HepG2 (cell line): ENCODE measurements around the gene RERE. TPM values are rescaled to one million over a fixed set of nuclear protein-coding genes. Genes with fewer than 3 reads are reported as not detected.

Experiments
- ATAC-seq: fragments of 200-7000 bp; cut with Tn5 transposase; 3 replicates; pipeline ENCODE4 v1.9.1; 2020; ENCODE audit warnings: mild to moderate bottlenecking, moderate library complexity
- BruUV-seq: library from RNA; stranded (reverse); fragments of 400-500 nt; replicated peaks from 2 replicates; lab custom pipeline; 2021; lab: Mats Ljungman, UMichigan
- CTCF ChIA-PET: fragments of 300-600 bp; formaldehyde crosslinking; extraction: SDS; loops from one replicate; lab custom pipeline; 2021; ENCODE audit warnings: low total read pairs, inconsistent platforms, low intra/inter-chr PET ratio; lab: Yijun Ruan, JAX
- POLR2A ChIA-PET: fragments of 350-600 bp; sonication (Branson Sonifier 250); formaldehyde crosslinking; loops from one replicate; lab custom pipeline; 2020; ENCODE audit warnings: antibody characterized with exemption, inconsistent platforms; lab: Yijun Ruan, JAX
- DNase-seq: peaks from one replicate; pipeline ENCODE4 v3.0.0-alpha.2; 2015; ENCODE audit warnings: low spot score
- FAIRE-seq: peaks from 3 replicates; lab custom pipeline; 2011; peaks lifted over from hg19 to GRCh38; lab: Jason Lieb, UNC
- H2AFZ ChIP-seq: one replicate; pipeline ENCODE4 v1.6.1; 2011; ENCODE audit warnings: low read length, inconsistent platforms
- H3K27ac ChIP-seq: fragments of 300-600 bp; 3 replicates; pipeline ENCODE4 v1.8.0; 2011; ENCODE audit warnings: mixed run types, mild to moderate bottlenecking, mixed read lengths, low read length, inconsistent platforms; ENCODE audit not compliant: insufficient read depth; ENCODE audit errors: extremely low read length
- H3K27me3 ChIP-seq, 2 experiments: fragments of 200-600 bp in 1 of 2; 2 replicates in 1 of 2; 3 replicates in 1 of 2; pipeline versions ENCODE4 v1.6.0 to v1.8.0; 2011; ENCODE audit warnings: low read length in 2 of 2, mild to moderate bottlenecking in 2 of 2, moderate library complexity in 2 of 2, inconsistent platforms in 1 of 2; ENCODE audit not compliant: insufficient read depth in 2 of 2, control insufficient read depth in 1 of 2
- H3K36me3 ChIP-seq, 2 experiments: fragments of 200-600 bp in 1 of 2; replicated peaks in 1 of 2; 2 replicates in 1 of 2; 3 replicates in 1 of 2; pipeline versions ENCODE4 v1.5.1 to v1.8.0; 2011; ENCODE audit warnings: low read length in 2 of 2, inconsistent platforms in 1 of 2; ENCODE audit not compliant: insufficient read depth in 2 of 2, control insufficient read depth in 1 of 2
- H3K4me1 ChIP-seq: 2 replicates; pipeline ENCODE4 v1.5.1; 2012; ENCODE audit warnings: low read length, inconsistent platforms; ENCODE audit not compliant: insufficient read depth
- H3K4me2 ChIP-seq: 2 replicates; pipeline ENCODE4 v1.6.0; 2011; ENCODE audit warnings: low read depth, low read length, inconsistent platforms
- H3K4me3 ChIP-seq, 3 experiments: fragments of 200-600 bp in 1 of 3; sonication (generic), shearing (Covaris generic) in 1 of 3; replicated peaks in 1 of 3; 2 replicates each; pipeline ENCODE4 v1.5.1; 2011 to 2016; ENCODE audit warnings: low read length in 3 of 3, inconsistent platforms in 2 of 3, low read depth in 2 of 3, mild to moderate bottlenecking in 2 of 3, control low read depth in 1 of 3, mixed read lengths in 1 of 3; ENCODE audit not compliant: insufficient read depth in 1 of 3
- H3K79me2 ChIP-seq: one replicate; pipeline ENCODE4 v1.6.1; 2011; ENCODE audit warnings: low read length, inconsistent platforms; ENCODE audit not compliant: insufficient read depth
- H3K9ac ChIP-seq: 2 replicates; pipeline ENCODE4 v1.6.0; 2011; ENCODE audit warnings: mild to moderate bottlenecking, low read depth, low read length, inconsistent platforms; ENCODE audit not compliant: insufficient read depth
- H3K9me3 ChIP-seq: 2 replicates; pipeline ENCODE4 v1.5.1; 2012; ENCODE audit warnings: mild to moderate bottlenecking, low read length
- H4K20me1 ChIP-seq: 2 replicates; pipeline ENCODE4 v1.6.0; 2011; ENCODE audit warnings: inconsistent platforms, mild to moderate bottlenecking, low read length, moderate library complexity; ENCODE audit not compliant: insufficient read depth
- E2F1 ChIP-seq: sonication (generic); formaldehyde crosslinking; IDR thresholded peaks from 2 replicates; pipeline ENCODE4 v1.5.0; 2020; ENCODE audit warnings: missing genetic modification reagents
- ETS1 ChIP-seq: sonication (generic); formaldehyde crosslinking; IDR thresholded peaks from 2 replicates; pipeline ENCODE4 v1.4.0; 2020; ENCODE audit warnings: missing genetic modification reagents
- HOMEZ ChIP-seq: IDR thresholded peaks from 2 replicates; pipeline ENCODE4 v1.6.1; 2016; ENCODE audit warnings: low read depth
- NFKB2 ChIP-seq: sonication (generic); formaldehyde crosslinking; IDR thresholded peaks from 2 replicates; pipeline ENCODE4 v1.4.0; 2020; ENCODE audit warnings: missing genetic modification reagents, borderline replicate concordance
- POLR2A ChIP-seq, 2 experiments: IDR thresholded peaks; 2 replicates each; pipeline ENCODE4 v1.6.1; 2011; ENCODE audit warnings: low read depth in 2 of 2, low read length in 2 of 2, mild to moderate bottlenecking in 1 of 2, moderate library complexity in 1 of 2; ENCODE audit not compliant: insufficient read depth in 1 of 2
- RCOR2 ChIP-seq: IDR thresholded peaks from 2 replicates; pipeline ENCODE4 v1.6.1; 2016; ENCODE audit warnings: missing biosample characterization, missing genetic modification reagents
- ZC3H13 ChIP-seq: sonication (generic); formaldehyde crosslinking; IDR thresholded peaks from 2 replicates; pipeline ENCODE4 v1.8.1; 2023; ENCODE audit warnings: mild to moderate bottlenecking, missing genetic modification reagents, moderate library complexity
- ZNF274 ChIP-seq: sonication (generic); formaldehyde crosslinking; IDR thresholded peaks from 2 replicates; pipeline ENCODE4 v1.5.1; 2020; ENCODE audit warnings: mild to moderate bottlenecking, missing genetic modification reagents
- ZNF724P ChIP-seq: sonication (generic); formaldehyde crosslinking; IDR thresholded peaks from 2 replicates; pipeline ENCODE4 v1.8.0; 2022; ENCODE audit warnings: missing genetic modification reagents, borderline replicate concordance
- ZNF883 ChIP-seq: sonication (generic); formaldehyde crosslinking; IDR thresholded peaks from 2 replicates; pipeline ENCODE4 v1.5.1; 2020; ENCODE audit warnings: mild to moderate bottlenecking, missing genetic modification reagents; ENCODE audit errors: not compliant biosample characterization
- ZSCAN31 ChIP-seq: sonication (generic); formaldehyde crosslinking; IDR thresholded peaks from 2 replicates; pipeline ENCODE4 v1.5.0; 2020; ENCODE audit warnings: low read depth, mild to moderate bottlenecking, missing genetic modification reagents
- WGBS: methylation state at CpG from one replicate; pipeline ENCODE4 v1.1.6; 2017; ENCODE audit warnings: low lambda C conversion rate; 5-methylcytosine and 5-hydroxymethylcytosine counted together
- in situ Hi-C: cut with HindIII; loops from 2 replicates; pipeline ENCODE4 v1.10.0; 2017; ENCODE audit warnings: low pct_unique_long_range_greater_than_20kb; ENCODE audit not compliant: extremely low pct_ligation_motif_present
- intact Hi-C: fragments of 100-400 bp; cut with micrococcal nuclease; formaldehyde crosslinking; loops from one replicate; pipeline ENCODE4 v1.10.0; 2022; ENCODE audit not compliant: unreplicated experiment
- polyA plus RNA-seq, 8 experiments: library from polyadenylated mRNA; depleted of rRNA in 3 of 8; stranded (reverse) in 7 of 8; unstranded in 1 of 8; fragments of >200 nt; fragmentation: Illumina TruSeq in 4 of 8; extraction: Trizol in 4 of 8; gene quantifications; 2 replicates each; pipeline versions ENCODE4 v1.2.1 to v1.2.3, GENCODE V29; 2011 to 2016; ENCODE audit warnings: low read depth in 4 of 8, missing spikeins in 1 of 8, mixed read lengths in 1 of 8; ENCODE audit not compliant: insufficient read depth in 1 of 8
- total RNA-seq, 5 experiments: library from RNA; depleted of rRNA; stranded (reverse); fragments of >200 nt; fragmentation: Illumina TruSeq; extraction: Trizol; gene quantifications; 2 replicates each; pipeline ENCODE4 v1.2.3, GENCODE V29; 2016; ENCODE audit warnings: low read depth in 1 of 5
- TF ChIP-seq, protein P1 (sequence below): sonication (generic); formaldehyde crosslinking; IDR thresholded peaks from 2 replicates; pipeline ENCODE4 v1.9.0; 2021; ENCODE audit warnings: missing genetic modification reagents, borderline replicate concordance
- TF ChIP-seq, protein P2 (sequence below): IDR thresholded peaks from 2 replicates; pipeline ENCODE4 v1.6.1; 2016; ENCODE audit warnings: missing genetic modification reagents, missing compliant biosample characterization

Gene RERE
- total and polyA plus RNA-seq, 2 of the 13 experiments (the other 11 are each of a cell fraction or from before 2014, with no cell fraction given), result 18.3 to 21.9 TPM

GRCh38 chr1:8495928-8496401 is 321.5 kb downstream of the RERE start:
- CTCF ChIA-PET, result no interaction called here
- Histone ChIP-seq H3K79me2 (peaks cover 4% of the 10 kb centered on the region), H3K36me3 (peaks cover 20 to 52% of the 10 kb centered on the region in 2 experiments; a peak in 4 of 5 replicates), H3K9me3 (no peaks in the 10 kb centered on the region), H3K27ac (no peak overlapping the region), H3K4me2 (no peak overlapping the region), H3K27me3 (no peaks in the 10 kb centered on the region), H3K4me3 (no peak overlapping the region)
- intact Hi-C loops, result no loop called here
- TF ChIP-seq NFKB2 (CRISPR knock-in tag), result no peak
- no peak for TF ChIP-seq ZNF724P (CRISPR knock-in tag)
- TF ChIP-seq, all 625 proteins: peak for 0
- ATAC-seq, result no peak
- Histone ChIP-seq H4K20me1 (0 out of 2 replicates have a peak, but pooled peaks cover 3% of the 10 kb centered on the region), H2AFZ (no peak overlapping the region), H3K4me1 (no peaks in the 10 kb centered on the region), H3K9ac (no peak overlapping the region)
- whole genome bisulfite sequencing, result over 99% methylated on average over 6 of the region's 6 CpGs
- FAIRE-seq, result no peak
- in situ Hi-C loops, result no loop called here
- POLR2A ChIA-PET, result no interaction called here
- no peak for DNase-seq
- no TSS peak for BruUV-seq

GRCh38 chr1:8494681-8495080 is 322.8 kb downstream of the RERE start:
- WGBS, result 96% methylated on average over 3 of the region's 3 CpGs
- no peak overlapping the region for H3K4me2 ChIP-seq
- H2AFZ ChIP-seq, result no peak overlapping the region
- CTCF ChIA-PET, result no interaction called here
- FAIRE-seq (no peak), DNase-seq (no peak), ATAC-seq (no peak)
- no peak overlapping the region for H3K27ac ChIP-seq
- POLR2A ChIA-PET, result no interaction called here
- intact Hi-C loops, result no loop called here
- H3K4me3 ChIP-seq, result no peak overlapping the region
- no peaks in the 10 kb centered on the region for H3K9me3 ChIP-seq
- BruUV-seq, result no TSS peak
- no peaks in the 10 kb centered on the region for H3K4me1 ChIP-seq
- peaks cover 4% of the 10 kb centered on the region for H3K79me2 ChIP-seq
- in situ Hi-C loops, result no loop called here
- no peaks in the 10 kb centered on the region for H3K27me3 ChIP-seq
- H3K9ac ChIP-seq, result no peak overlapping the region
- peaks cover 20 to 52% of the 10 kb centered on the region in 2 experiments; a peak in 4 of 5 replicates for H3K36me3 ChIP-seq
- 0 out of 2 replicates have a peak, but pooled peaks cover 3% of the 10 kb centered on the region for H4K20me1 ChIP-seq
- no peak for TF ChIP-seq RCOR2 (CRISPR knock-in tag)
- no peak for TF ChIP-seq POLR2A (IDR thresholded peaks at IDR 0.05; ENCODE audit: insufficient read depth in 1 of 2, low read depth in 2 of 2, low read length in 2 of 2)
- no peak for TF ChIP-seq ZC3H13
- no peak for TF ChIP-seq ETS1
- no peak for TF ChIP-seq HOMEZ (CRISPR knock-in tag)
- no peak for TF ChIP-seq ZNF274 (CRISPR knock-in tag)
- TF ChIP-seq, protein P1, sequence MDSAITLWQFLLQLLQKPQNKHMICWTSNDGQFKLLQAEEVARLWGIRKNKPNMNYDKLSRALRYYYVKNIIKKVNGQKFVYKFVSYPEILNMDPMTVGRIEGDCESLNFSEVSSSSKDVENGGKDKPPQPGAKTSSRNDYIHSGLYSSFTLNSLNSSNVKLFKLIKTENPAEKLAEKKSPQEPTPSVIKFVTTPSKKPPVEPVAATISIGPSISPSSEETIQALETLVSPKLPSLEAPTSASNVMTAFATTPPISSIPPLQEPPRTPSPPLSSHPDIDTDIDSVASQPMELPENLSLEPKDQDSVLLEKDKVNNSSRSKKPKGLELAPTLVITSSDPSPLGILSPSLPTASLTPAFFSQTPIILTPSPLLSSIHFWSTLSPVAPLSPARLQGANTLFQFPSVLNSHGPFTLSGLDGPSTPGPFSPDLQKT (CRISPR knock-in tag), result no peak
- no peak for TF ChIP-seq E2F1 (CRISPR knock-in tag)
- TF ChIP-seq ZSCAN31 (CRISPR knock-in tag), result no peak
- TF ChIP-seq, protein P2, sequence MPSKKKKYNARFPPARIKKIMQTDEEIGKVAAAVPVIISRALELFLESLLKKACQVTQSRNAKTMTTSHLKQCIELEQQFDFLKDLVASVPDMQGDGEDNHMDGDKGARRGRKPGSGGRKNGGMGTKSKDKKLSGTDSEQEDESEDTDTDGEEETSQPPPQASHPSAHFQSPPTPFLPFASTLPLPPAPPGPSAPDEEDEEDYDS, result no peak
- TF ChIP-seq ZNF883, result no peak
